Suprapubic skin (tissue), 4 donors: ENCODE measurements around the gene CDC37L1. TPM values are rescaled to one million over a fixed set of nuclear protein-coding genes. Genes with fewer than 3 reads are reported as not detected.
"Not testable (repeated sequence)": the region's sequence is repeated elsewhere in the genome, so short reads cannot be mapped to it uniquely, and the experiment has no call there.

Source experiments
- DNase-seq, 2 donors: peaks; one replicate each; pipeline ENCODE4 v3.0.0-alpha.2; 2019; ENCODE audit warnings: low spot score in 2 of 2
- H3K27ac ChIP-seq: fragments of 200-600 bp; sonication (generic); one replicate; pipeline ENCODE4 v1.5.1; 2019
- H3K27me3 ChIP-seq: fragments of 200-600 bp; sonication (generic); one replicate; pipeline ENCODE4 v1.5.1; 2019
- H3K36me3 ChIP-seq: fragments of 200-600 bp; sonication (generic); one replicate; pipeline ENCODE4 v1.5.1; 2019
- H3K4me1 ChIP-seq: fragments of 200-600 bp; sonication (generic); one replicate; pipeline ENCODE4 v1.5.1; 2019
- H3K4me3 ChIP-seq: fragments of 200-600 bp; sonication (generic); one replicate; pipeline ENCODE4 v1.5.1; 2019; ENCODE audit warnings: mild to moderate bottlenecking
- H3K9me3 ChIP-seq: fragments of 200-600 bp; sonication (generic); one replicate; pipeline ENCODE4 v1.5.1; 2019
- CTCF ChIP-seq, 2 donors: fragments of 200-600 bp in 1 of 2; fragments of 450-650 bp in 1 of 2; sonication (generic) in 1 of 2; IDR thresholded peaks; one replicate each; pipeline ENCODE4 v1.5.1; 2016 to 2019; ENCODE audit warnings: antibody characterized with exemption in 2 of 2, mild to moderate bottlenecking in 1 of 2, moderate library complexity in 1 of 2
- EP300 ChIP-seq: sonication (generic); formaldehyde crosslinking; IDR thresholded peaks from one replicate; pipeline ENCODE4 v1.6.1; 2017; ENCODE audit warnings: antibody characterized with exemption
- POLR2A ChIP-seq, 2 donors: fragments of 450-650 bp; IDR thresholded peaks; one replicate each; pipeline ENCODE4 v1.6.1; 2017; ENCODE audit warnings: antibody characterized with exemption in 2 of 2, mild to moderate bottlenecking in 2 of 2, moderate library complexity in 2 of 2
- POLR2AphosphoS5 ChIP-seq, 3 donors: sonication (generic); formaldehyde crosslinking; IDR thresholded peaks; one replicate each; pipeline ENCODE4 v1.6.1; 2017; ENCODE audit warnings: antibody characterized with exemption in 3 of 3
- WGBS: methylation state at CpG from one replicate; pipeline ENCODE4 v1.1.5; 2018; 5-methylcytosine and 5-hydroxymethylcytosine counted together
- total RNA-seq, 4 donors: library from RNA; depleted of rRNA; stranded (reverse); fragments of >200 nt; gene quantifications; one replicate each; pipeline ENCODE4 v1.1.0, GENCODE V29; 2016

The CDC37L1 gene
- total RNA-seq, 4 donors from 2014 or later: 17.3 to 26.1 (median 23.5) TPM

GRCh38 chr9:4642351-4642750 lies 37.0 kb upstream of the CDC37L1 start:
- H3K4me1 ChIP-seq: no peaks in the 10 kb centered on the region
- no peak overlapping the region for H3K27ac ChIP-seq
- no peak overlapping the region for H3K4me3 ChIP-seq
- H3K36me3 ChIP-seq: no peaks in the 10 kb centered on the region
- no peak for TF ChIP-seq POLR2AphosphoS5 (IDR thresholded peaks at IDR 0.05)
- no peak for TF ChIP-seq EP300
- TF ChIP-seq CTCF (IDR thresholded peaks at IDR 0.05): no peak
- TF ChIP-seq POLR2A (IDR thresholded peaks at IDR 0.05): no peak
- no peaks in the 10 kb centered on the region for H3K27me3 ChIP-seq
- no peaks in the 10 kb centered on the region for H3K9me3 ChIP-seq
- DNase-seq: no peak
- 96% methylated on average over 2 of the region's 2 CpGs for WGBS

- H3K4me1 ChIP-seq: no peaks in the 10 kb centered on the region
- DNase-seq: no peak
- no peaks in the 10 kb centered on the region for H3K36me3 ChIP-seq
- no peaks in the 10 kb centered on the region for H3K27me3 ChIP-seq
- H3K4me3 ChIP-seq: no peak overlapping the region
- no peak overlapping the region for H3K27ac ChIP-seq
- no peaks in the 10 kb centered on the region for H3K9me3 ChIP-seq
- 91% methylated on average over 9 of the region's 9 CpGs for WGBS
- TF ChIP-seq POLR2AphosphoS5 (IDR thresholded peaks at IDR 0.05): no peak
- TF ChIP-seq CTCF (IDR thresholded peaks at IDR 0.05): no peak
- TF ChIP-seq EP300: no peak
- TF ChIP-seq POLR2A (IDR thresholded peaks at IDR 0.05): no peak
Observed at GRCh38 chr9:4654084-4654483, 25.3 kb upstream of the CDC37L1 start.

GRCh38 chr9:4654538-4654937 lies 24.8 kb upstream of the CDC37L1 start:
- DNase-seq: no peak
- Histone ChIP-seq H3K27ac (no peak overlapping the region), H3K27me3 (no peaks in the 10 kb centered on the region), H3K4me3 (no peak overlapping the region), H3K4me1 (no peaks in the 10 kb centered on the region), H3K9me3 (no peaks in the 10 kb centered on the region), H3K36me3 (no peaks in the 10 kb centered on the region)
- no peak for TF ChIP-seq CTCF (IDR thresholded peaks at IDR 0.05)
- TF ChIP-seq POLR2A (IDR thresholded peaks at IDR 0.05): no peak
- TF ChIP-seq POLR2AphosphoS5 (IDR thresholded peaks at IDR 0.05): no peak
- TF ChIP-seq EP300: no peak
- WGBS: 86% methylated on average over 10 of the region's 10 CpGs

GRCh38 chr9:4656196-4656595 lies 23.2 kb upstream of the CDC37L1 start:
- not testable (repeated sequence) for H3K4me3 ChIP-seq, H3K27me3 ChIP-seq, DNase-seq, H3K9me3 ChIP-seq, H3K27ac ChIP-seq, H3K4me1 ChIP-seq, H3K36me3 ChIP-seq
- WGBS: 86% methylated on average over 3 of the region's 3 CpGs

- H3K27ac ChIP-seq: no peak overlapping the region
- H3K36me3 ChIP-seq: no peaks in the 10 kb centered on the region
- no peaks in the 10 kb centered on the region for H3K9me3 ChIP-seq
- DNase-seq: no peak
- H3K4me1 ChIP-seq: peaks cover 3% of the 10 kb centered on the region
- no peak overlapping the region for H3K4me3 ChIP-seq
- TF ChIP-seq POLR2A (IDR thresholded peaks at IDR 0.05): no peak
- no peak for TF ChIP-seq CTCF (IDR thresholded peaks at IDR 0.05)
- TF ChIP-seq EP300: no peak
- no peak for TF ChIP-seq POLR2AphosphoS5 (IDR thresholded peaks at IDR 0.05)
- WGBS: 81% methylated on average over 3 of the region's 3 CpGs
- H3K27me3 ChIP-seq: no peaks in the 10 kb centered on the region
Observed at GRCh38 chr9:4656621-4657020, 22.7 kb upstream of the CDC37L1 start.

- peaks cover 6% of the 10 kb centered on the region for H3K4me1 ChIP-seq
- no peak for TF ChIP-seq POLR2A (IDR thresholded peaks at IDR 0.05)
- no peak for TF ChIP-seq POLR2AphosphoS5 (IDR thresholded peaks at IDR 0.05)
- no peak for TF ChIP-seq CTCF (IDR thresholded peaks at IDR 0.05)
- TF ChIP-seq EP300: no peak
- 95% methylated on average over 4 of the region's 4 CpGs for WGBS
- H3K4me3 ChIP-seq: no peak overlapping the region
- no peaks in the 10 kb centered on the region for H3K9me3 ChIP-seq
- H3K36me3 ChIP-seq: no peaks in the 10 kb centered on the region
- H3K27me3 ChIP-seq: no peaks in the 10 kb centered on the region
- H3K27ac ChIP-seq: no peak overlapping the region
- DNase-seq: no peak
Observed at GRCh38 chr9:4657426-4658159, 21.8 kb upstream of the CDC37L1 start.

- not testable (repeated sequence) for H3K27ac ChIP-seq, H3K36me3 ChIP-seq, H3K9me3 ChIP-seq, H3K4me3 ChIP-seq, DNase-seq, H3K27me3 ChIP-seq
- H3K4me1 ChIP-seq: peaks cover 36% of the 10 kb centered on the region
- 92% methylated on average over 5 of the region's 5 CpGs for WGBS
Observed at GRCh38 chr9:4660665-4661064, 18.7 kb upstream of the CDC37L1 start.
